GM21528 (cell line): Measurements from ENCODE around the gene OXSR1.

Experiments
- ATAC-seq: cut with Tn5 transposase; IDR thresholded peaks from one replicate; pipeline ENCODE4 v1.9.1; 2021; ENCODE audit warnings: mild to moderate bottlenecking, moderate library complexity; ENCODE audit not compliant: unreplicated experiment, low FRiP score

OXSR1 gene

DNA sequence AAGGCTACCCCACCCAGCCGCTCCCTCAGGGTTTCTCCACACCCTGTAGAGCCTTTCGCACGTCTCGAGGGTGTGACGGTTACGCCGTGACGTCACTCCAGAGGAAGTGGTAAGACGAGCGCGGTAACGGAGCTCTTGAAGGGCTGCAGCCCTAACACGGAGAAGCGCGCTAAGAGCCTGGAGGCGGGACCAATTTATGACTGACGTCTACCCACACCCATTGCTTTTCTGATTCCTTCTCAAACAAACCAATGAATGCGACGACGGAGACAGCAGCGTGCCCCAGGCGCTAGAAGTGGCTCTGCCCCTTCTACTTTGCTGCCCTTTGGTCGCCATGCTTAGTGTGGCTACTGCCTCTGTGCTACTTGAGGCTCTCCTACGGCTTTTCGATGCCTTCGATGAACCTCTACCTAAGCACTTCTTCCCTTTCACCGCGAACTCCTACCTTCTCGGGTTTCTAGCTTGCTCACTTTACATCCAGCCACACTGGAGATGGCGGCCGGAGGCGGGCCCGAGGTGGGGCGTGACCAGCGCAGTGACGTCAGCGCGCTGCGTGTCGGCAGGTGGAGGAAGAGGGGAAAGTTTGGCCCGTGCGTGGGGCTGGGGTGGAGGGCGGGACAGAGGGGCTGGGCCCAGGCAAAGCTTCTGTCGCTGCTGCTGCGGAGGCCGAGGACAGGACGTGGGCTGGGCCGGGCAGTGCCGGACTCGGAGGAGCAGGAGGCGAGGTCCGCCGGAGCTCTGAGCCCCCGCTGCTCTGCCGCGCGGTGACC, at the start of gene OXSR1:
Gene OXSR1 (plus strand): TSS at position 586 of the 770 bp plus-strand sequence. CDS start 340 bp downstream, outside the sequence.
- peak; percentile 96 for ATAC-seq

DNA sequence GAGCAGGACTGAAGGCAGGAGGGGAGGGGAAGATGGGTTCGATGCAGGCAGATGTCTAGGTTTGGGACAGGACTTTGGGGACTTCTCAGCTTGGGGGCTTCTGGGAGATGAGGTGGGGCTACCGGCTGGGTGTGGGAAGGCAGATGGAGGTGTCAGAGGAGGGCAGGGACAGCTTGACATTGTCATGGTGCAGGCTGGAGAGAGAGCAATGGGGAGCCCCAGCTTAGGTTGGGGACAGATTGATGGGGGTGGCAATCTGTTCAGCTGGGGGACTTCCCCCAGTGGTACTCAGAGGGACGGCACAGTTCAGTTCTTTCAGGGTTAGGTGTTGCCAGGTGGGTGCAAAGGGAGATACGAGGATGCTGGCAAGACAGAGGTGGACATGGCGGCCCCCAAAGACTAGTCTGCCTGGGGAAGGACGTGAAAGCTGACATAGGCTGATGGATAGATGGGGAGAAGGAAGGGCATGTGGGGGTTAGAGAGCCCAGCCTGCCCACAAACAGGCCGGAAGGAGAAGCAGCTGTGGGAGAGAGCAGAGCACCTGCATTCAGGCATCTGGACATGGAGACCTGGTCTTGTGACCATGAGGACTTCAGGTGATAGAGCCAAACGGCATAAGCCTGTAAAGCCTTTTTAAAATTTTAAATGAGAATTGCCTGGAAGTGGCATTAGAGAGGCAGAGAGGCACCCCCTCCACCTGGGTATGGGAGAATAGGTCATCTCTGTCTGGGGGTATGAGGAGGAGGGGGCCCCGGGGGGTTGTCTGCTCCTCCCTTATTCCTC, 49.5 kb upstream of the OXSR1 start:
- ATAC-seq = no peak

GRCh38 chr3:38116471-38117162, 48.7 kb upstream of the OXSR1 start:
- no peak for ATAC-seq

DNA sequence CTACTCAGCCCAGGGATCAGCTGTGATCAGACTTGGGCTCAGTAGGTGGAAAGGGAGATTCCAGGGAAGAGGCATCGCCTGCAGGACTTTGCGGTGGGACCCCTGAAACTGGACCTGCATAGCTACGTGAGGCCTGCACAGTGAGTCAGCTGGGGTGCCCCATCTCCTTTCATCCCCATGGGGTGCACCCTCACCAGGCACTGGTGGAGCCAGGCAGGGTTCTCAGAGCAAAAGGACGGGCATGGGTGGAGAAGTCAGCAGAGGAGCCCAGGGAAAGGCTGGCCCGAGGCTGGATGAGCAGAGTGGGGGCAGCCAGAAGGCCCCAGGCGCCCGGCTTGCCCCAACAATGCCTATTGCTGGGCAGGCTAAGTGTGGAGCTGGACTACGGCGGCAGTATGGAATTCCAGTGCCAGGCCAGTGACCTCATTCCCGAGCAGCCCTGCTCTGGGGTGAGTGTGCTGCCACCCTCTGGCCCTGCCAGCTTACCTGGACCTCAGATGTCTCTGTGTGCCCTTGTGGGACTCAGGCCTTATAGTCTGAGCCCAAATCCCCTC, 48.1 kb upstream of the OXSR1 start:
- no peak for ATAC-seq

GRCh38 chr3:38117748-38118420, 47.5 kb upstream of the OXSR1 start:
- ATAC-seq = peak; percentile 54

DNA sequence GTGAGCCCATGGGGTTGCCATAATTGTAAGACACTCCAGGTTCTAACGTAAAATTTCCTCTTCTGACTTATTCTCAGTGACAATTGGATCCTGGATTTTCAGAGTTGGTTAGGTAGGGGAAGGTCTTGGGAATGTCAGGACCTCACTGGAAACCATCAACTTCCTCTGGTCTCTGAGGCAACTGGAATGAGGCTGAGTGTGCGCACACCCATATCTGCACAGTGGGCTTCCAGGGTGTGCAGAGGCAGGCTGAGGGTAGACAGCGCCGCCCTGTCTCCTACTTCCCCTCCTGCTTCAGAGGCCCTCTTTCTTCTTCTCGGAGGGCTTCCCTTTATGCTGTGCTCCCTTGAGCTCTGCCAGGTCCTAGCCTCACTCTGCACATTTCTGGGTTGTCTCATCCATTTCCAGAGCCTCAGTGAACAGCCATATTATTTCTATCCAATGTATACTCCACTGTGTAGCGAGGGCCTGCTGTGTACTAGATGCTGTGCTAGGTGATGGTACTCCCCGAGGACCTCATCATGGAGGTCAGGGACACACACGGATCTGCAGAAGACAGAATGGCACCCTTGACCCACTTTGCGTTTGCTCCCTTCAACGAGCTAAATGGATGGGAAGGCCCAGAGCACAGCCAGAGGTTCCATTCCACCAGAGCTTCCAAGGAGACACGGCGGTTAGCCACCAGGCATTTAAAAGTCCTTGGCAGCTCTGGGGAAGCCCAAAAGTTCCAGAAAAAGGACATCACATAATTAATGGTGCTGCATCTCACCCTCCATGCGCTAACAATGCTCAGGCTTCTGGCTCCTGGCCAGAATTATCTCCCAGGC, 46.7 kb upstream of the OXSR1 start:
- ATAC-seq = no peak

GRCh38 chr3:38119248-38119544, 46.1 kb upstream of the OXSR1 start:
- ATAC-seq = no peak

DNA sequence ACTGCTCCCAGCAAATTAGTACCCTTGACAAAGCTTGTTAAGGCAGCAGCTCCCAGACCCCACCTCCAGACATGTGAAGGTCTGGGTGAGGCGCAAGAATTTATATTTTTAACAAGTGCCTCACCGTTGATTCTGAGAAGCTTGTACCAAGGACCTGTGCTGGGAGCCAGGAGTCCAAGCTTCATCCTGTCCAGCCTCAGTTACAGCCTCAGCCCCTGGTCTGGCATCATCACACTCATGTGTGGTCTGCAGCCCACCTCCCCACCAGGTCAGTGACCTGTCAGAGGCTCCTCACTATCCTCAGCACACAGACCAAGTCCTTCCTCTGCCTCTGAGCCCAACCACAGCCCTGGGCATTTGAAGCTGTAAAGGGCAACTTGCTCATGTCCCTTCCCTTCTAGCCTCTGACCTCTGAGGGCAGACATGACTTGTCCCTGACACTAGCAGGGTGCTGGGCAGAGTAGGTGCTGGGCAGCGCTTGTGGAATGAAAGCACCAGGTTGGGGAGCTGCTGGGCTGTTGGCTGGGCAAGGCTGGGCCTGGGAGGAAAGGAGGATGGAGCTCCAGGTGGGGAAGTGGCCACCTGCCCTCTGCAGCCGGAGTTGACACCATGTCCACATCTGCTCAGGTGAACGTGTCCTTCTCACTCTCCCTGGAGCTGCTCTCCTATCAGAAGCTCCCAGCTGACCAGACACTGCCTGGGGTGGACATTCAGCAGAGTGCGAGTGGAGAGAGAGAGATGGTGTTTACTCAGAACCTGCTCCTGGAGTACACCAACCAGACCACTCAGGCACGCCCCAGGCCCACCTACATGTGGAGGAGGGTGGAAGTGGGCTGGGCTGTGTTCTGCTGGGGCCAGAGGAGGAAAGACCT, 45.3 kb upstream of the OXSR1 start:
- no peak for ATAC-seq

DNA sequence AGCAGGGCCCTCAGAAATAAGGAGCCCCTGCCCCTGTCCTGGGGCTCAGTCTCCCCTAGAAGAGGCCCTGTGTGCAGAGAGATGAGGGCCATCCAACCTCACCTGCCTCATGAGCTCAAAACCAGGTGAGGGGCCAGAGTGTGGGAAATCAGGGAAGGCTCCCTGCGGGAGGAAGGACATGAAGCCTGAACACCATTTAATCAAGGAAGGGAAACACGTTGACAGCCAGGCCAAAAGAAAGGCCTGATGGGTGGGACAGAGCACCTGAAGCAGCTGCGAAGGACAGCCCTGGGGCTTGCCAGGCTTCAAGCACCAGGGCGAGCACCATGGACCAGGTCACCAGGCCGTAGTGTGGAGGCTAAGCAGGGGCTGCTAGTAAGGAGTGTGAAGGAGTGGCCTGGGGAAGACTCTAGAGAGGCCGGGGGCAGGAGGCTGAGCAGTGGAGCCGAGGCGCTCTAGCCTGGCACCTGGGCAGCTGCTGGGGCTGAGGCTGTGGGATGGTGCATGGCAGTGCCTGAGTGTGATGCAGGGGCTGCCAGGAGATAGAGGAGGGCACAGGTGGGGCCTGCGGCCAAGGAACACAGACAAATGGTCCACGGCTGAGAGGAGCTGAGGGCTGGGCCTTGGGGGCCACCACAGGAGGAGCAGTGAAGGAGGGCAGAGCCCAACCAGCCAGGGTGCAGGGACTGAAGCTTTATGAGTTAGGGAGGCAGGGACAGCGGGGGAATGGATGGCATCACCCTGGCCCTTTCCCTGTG, 44.5 kb upstream of the OXSR1 start:
- ATAC-seq = no peak

GRCh38 chr3:38121451-38121831, 43.9 kb upstream of the OXSR1 start:
- ATAC-seq = no peak

DNA sequence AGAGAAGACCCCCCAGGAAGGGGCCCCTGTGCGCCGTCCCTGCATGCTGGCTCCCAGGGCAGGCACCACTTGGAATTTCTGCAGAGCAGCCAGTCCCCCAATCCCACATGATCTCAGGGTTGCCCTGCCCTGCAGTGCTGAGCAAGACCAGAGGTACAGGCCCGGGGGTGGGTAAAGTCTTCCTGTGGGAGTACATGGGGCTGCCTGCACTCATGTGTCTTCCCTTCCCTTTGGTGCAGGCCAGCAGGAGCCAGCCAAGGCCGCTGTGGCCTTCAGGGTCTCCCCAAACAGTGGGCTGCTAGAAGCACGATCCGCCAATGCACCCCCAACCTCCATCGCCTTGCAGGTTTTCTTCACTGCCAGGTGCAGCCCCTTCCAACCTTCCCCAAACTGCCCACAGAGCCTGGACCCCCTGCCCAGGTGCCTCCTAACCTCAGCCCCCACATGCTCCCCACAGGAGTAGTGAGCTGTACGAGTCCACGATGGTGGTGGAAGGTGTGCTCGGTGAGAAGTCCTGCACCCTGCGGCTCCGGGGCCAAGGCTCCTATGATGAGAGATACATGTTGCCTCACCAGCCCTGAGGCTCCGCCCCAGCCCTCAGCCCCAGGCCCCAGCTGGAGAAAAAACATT, 43.4 kb upstream of the OXSR1 start:
- ATAC-seq = no peak

- no peak for ATAC-seq
Observed at GRCh38 chr3:38122712-38123290, 42.5 kb upstream of the OXSR1 start.

DNA sequence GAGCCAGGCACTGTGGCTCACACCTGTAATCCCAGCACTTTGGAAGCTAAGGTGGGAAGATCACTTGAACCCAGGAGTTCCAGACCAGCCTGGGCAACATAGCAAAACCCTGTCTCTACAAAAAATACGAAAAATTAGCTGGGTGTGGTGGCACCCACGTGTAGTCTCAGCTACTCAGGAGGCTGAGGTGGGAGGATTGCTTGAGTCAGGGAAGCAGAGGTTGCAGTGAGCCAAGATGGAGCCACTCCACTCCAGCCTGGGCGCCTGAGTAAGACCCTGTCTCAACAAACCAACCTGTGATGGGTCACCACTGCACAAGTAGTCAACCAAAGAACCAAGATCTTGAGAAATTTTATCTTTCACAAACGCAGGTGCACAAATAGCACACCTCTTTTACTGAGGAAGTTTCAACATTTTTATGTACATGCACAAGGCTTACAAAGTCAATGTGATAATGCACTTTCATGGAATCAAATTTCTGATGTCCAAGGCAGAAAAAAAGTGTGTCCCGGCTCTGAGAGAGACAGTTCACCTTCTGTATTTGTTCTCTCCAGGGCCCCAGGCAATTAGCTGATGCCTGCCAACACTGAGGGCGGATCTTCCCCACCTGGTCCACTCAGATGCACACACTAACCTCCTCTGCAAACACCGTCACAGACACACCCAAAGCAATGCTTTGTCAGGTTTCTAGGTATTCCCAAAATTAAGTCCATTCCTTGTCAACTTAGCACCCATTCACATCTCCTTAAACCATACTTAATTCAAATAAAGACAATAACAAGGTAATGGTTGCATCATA, 40.8 kb upstream of the OXSR1 start:
- ATAC-seq = no peak

GRCh38 chr3:38125305-38126120, 39.8 kb upstream of the OXSR1 start:
- no peak for ATAC-seq

GRCh38 chr3:38126121-38126892, 39.0 kb upstream of the OXSR1 start:
- no peak for ATAC-seq
